Peyer's patch (tissue), 4 donors: Measurements from ENCODE around the gene DBR1. TPM values are rescaled to one million over a fixed set of nuclear protein-coding genes. Genes with fewer than 3 reads are reported as not detected.

Source experiments
- DNase-seq, 3 donors: peaks; one replicate each; pipeline ENCODE4 v3.0.0-alpha.2; 2017 to 2019
- H3K27ac ChIP-seq, 4 donors: fragments of 200-600 bp; sonication (generic); one replicate each; pipeline ENCODE4 v1.5.1; 2016 to 2019
- H3K27me3 ChIP-seq, 2 donors: fragments of 200-600 bp; sonication (generic); one replicate each; pipeline ENCODE4 v1.5.1; 2019
- H3K36me3 ChIP-seq, 3 donors: fragments of 200-600 bp; sonication (generic); one replicate each; pipeline ENCODE4 v1.5.1; 2016 to 2019
- H3K4me1 ChIP-seq, 4 donors: fragments of 200-600 bp; sonication (generic); one replicate each; pipeline ENCODE4 v1.5.1; 2016 to 2019
- H3K4me3 ChIP-seq, 4 donors: fragments of 200-600 bp; sonication (generic); 1 replicate in 3 of 4; 2 replicates in 1 of 4; pipeline ENCODE4 v1.5.1; 2016 to 2019; ENCODE audit warnings: mild to moderate bottlenecking in 1 of 4
- H3K9me3 ChIP-seq, 4 donors: fragments of 200-600 bp; sonication (generic); one replicate each; pipeline ENCODE4 v1.5.1; 2016 to 2019; ENCODE audit warnings: mild to moderate bottlenecking in 1 of 4
- CTCF ChIP-seq, 6 experiments: fragments of 450-650 bp in 4 of 6; fragments of 200-600 bp in 2 of 6; sonication (generic) in 1 of 6; IDR thresholded peaks; one replicate each; pipeline ENCODE4 v1.5.1; 2017 to 2019; ENCODE audit warnings: antibody characterized with exemption in 6 of 6, mild to moderate bottlenecking in 3 of 6, moderate library complexity in 1 of 6
- POLR2A ChIP-seq, 2 donors: fragments of 450-650 bp; IDR thresholded peaks; one replicate each; pipeline ENCODE4 v1.5.1; 2017; ENCODE audit warnings: antibody characterized with exemption in 2 of 2, mild to moderate bottlenecking in 2 of 2, moderate library complexity in 2 of 2
- total RNA-seq, 4 donors: library from RNA; depleted of rRNA; stranded (reverse); fragments of >200 nt; gene quantifications; one replicate each; pipeline ENCODE4 v1.1.0, GENCODE V29; 2016

Gene DBR1
- total RNA-seq, 4 donors from 2014 or later, result 6.3 to 24.8 (median 8.6) TPM

DNA sequence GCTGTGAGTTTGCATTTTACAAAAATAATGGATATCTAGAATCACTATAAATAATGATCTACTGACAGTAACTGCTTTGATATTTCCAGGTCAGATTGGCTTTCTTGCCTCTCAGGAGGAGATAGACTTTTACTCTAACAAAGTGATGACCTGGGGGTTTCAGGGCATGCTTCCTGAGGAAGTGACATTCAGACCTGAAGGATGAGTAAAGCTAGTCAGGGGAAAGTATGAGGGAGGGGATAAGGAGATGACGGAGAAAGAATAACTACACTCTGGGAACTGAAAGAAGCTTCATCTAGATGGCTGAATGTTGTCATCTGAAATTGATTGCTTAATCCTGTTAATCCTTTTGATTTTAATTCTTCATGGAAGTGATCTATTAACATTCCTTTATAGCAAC is 44.5 kb upstream of the DBR1 start:
- DNase-seq, result no peak
- no peaks in the 10 kb centered on the region for H3K9me3 ChIP-seq
- H3K4me1 ChIP-seq, result no peaks in the 10 kb centered on the region
- H3K4me3 ChIP-seq, result no peak overlapping the region
- peaks cover 0 to 14% (median 3%) of the 10 kb centered on the region in 3 donors for H3K36me3 ChIP-seq
- no peak for TF ChIP-seq POLR2A (IDR thresholded peaks at IDR 0.05)
- TF ChIP-seq CTCF (IDR thresholded peaks at IDR 0.05), result no peak
- no peaks in the 10 kb centered on the region for H3K27me3 ChIP-seq
- no peak overlapping the region for H3K27ac ChIP-seq

GRCh38 chr3:138213398-138214085 is 38.8 kb upstream of the DBR1 start:
- TF ChIP-seq POLR2A (IDR thresholded peaks at IDR 0.05), result no peak
- no peak for TF ChIP-seq CTCF (IDR thresholded peaks at IDR 0.05)
- Histone ChIP-seq H3K4me1 (no peaks in the 10 kb centered on the region), H3K27ac (no peak overlapping the region), H3K4me3 (no peak overlapping the region), H3K9me3 (no peaks in the 10 kb centered on the region), H3K36me3 (peaks cover 0 to 8% (median 0%) of the 10 kb centered on the region in 3 donors), H3K27me3 (no peaks in the 10 kb centered on the region)
- no peak for DNase-seq

- H3K4me1 ChIP-seq, result no peaks in the 10 kb centered on the region
- no peaks in the 10 kb centered on the region for H3K27me3 ChIP-seq
- TF ChIP-seq POLR2A (IDR thresholded peaks at IDR 0.05) (no peak), CTCF (IDR thresholded peaks at IDR 0.05) (no peak)
- DNase-seq, result no peak
- H3K27ac ChIP-seq, result no peak overlapping the region
- peaks cover 0 to 8% (median 0%) of the 10 kb centered on the region in 3 donors for H3K36me3 ChIP-seq
- no peaks in the 10 kb centered on the region for H3K9me3 ChIP-seq
- no peak overlapping the region for H3K4me3 ChIP-seq
These were observed 35.8 kb upstream of the DBR1 start for GRCh38 chr3:138210528-138210927.

- no peaks in the 10 kb centered on the region for H3K36me3 ChIP-seq
- no peak overlapping the region for H3K4me3 ChIP-seq
- no peak for DNase-seq
- no peaks in the 10 kb centered on the region for H3K4me1 ChIP-seq
- no peak overlapping the region for H3K27ac ChIP-seq
- no peaks in the 10 kb centered on the region for H3K9me3 ChIP-seq
- TF ChIP-seq CTCF (IDR thresholded peaks at IDR 0.05), result no peak
- TF ChIP-seq POLR2A (IDR thresholded peaks at IDR 0.05), result no peak
- H3K27me3 ChIP-seq, result no peaks in the 10 kb centered on the region
These were observed 31.5 kb upstream of the DBR1 start for GRCh38 chr3:138206196-138206595.

DNA sequence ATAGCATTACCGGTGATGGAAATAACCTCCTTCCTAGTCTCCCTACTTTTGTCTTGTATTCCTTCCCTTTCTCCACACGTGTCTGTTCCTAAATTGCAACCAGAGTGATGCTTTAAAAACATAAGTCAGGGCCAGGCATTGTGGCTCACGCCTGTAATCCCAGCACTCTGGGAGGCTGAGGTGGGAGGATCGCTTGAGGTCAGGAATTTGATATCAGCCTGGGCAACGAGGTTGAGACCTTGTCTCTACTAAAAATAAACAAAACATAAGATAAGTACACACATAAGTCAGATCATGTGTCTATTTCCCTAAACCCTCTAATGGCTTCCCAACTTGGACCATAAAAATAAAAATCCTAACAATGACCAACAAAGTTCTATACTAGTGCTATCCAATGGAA is 30.8 kb upstream of the DBR1 start:
- no peak for TF ChIP-seq CTCF (IDR thresholded peaks at IDR 0.05)
- no peak for TF ChIP-seq POLR2A (IDR thresholded peaks at IDR 0.05)
- no peak for DNase-seq
- Histone ChIP-seq H3K4me1 (no peaks in the 10 kb centered on the region), H3K27ac (no peak overlapping the region), H3K4me3 (no peak overlapping the region), H3K9me3 (no peaks in the 10 kb centered on the region), H3K27me3 (no peaks in the 10 kb centered on the region), H3K36me3 (no peaks in the 10 kb centered on the region)
